Erythroblast (primary cell): ENCODE results near the gene RIF1.

Experiments
- GATA1 ChIP-seq: IDR thresholded peaks from 2 replicates; pipeline ENCODE4 v1.6.1; 2011; ENCODE audit warnings: low read depth, mild to moderate bottlenecking, control low read depth, low read length, moderate library complexity
- POLR2A ChIP-seq: IDR thresholded peaks from 2 replicates; pipeline ENCODE4 v1.6.1; 2011; ENCODE audit warnings: mild to moderate bottlenecking, low read length

DNA sequence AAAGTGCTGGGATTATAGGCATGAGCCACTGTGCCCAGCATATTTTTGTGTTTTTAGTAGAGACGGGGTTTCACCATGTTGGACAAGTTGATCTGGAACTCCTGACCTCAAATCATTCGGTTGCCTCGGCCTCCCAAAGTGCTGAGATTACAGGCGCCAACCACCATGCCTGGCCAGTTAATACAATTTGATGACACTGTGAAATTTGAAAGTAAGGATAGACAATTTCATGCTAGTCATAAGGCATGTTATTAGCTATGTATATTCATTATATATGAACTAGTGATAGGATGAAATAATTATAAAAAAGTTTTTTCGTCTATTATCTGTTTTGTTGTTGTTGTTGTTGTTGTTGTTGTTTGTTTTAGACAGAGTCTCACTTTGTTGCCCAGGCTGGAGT lies 8.6 kb upstream of the RIF1 start:
- TF ChIP-seq POLR2A (no peak), GATA1 (no peak)
